ENCODE results near the gene NDUFC2.

GRCh38 chr11:78025378-78025777 is 54.3 kb downstream of the NDUFC2 start:
- TF ChIP-seq CTCF (IDR thresholded peaks at IDR 0.05; ENCODE audit: low read length): no peak
- no peak for TF ChIP-seq EZH2 (IDR thresholded peaks at IDR 0.05; ENCODE audit: borderline replicate concordance, low read length)
